ENCODE data around the gene ZNF813.
A peak's percentile ranks its signal among the peaks of the same experiment; 100 is the strongest.

Gene ZNF813

DNA sequence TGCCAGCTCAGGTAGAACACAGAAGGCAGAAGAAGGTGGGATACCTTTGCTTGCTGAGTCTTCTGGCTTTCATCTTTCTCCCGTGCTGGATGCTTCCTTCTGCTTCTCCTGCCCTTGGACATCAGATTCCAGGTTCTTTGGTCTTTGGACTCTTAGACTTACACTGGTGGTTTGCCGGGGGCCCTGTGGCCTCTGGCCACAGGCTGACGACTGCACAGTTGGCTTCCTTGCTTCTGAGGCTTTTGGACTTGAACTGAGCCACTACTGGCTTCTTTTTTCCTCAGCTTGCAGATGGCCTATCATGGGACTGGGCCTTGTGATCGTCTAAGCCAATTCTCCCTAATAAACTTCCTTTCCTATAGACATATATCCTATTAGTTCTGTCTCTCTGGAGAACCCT is 50.6 kb downstream of the ZNF813 start:
- no peak for DNase-seq (ENCODE audit: low read depth, low spot score)
- Histone ChIP-seq H3K9me3 (ENCODE audit: insufficient read depth, low read length) (peaks cover 5% of the 10 kb centered on the region; the same call in 1 of the 2 replicates), H3K9ac (ENCODE audit: insufficient read length, low read depth) (no peak overlapping the region), H3K27me3 (ENCODE audit: insufficient read depth, insufficient read length) (no peaks in the 10 kb centered on the region), H3K4me1 (ENCODE audit: insufficient read depth, insufficient read length) (no peaks in the 10 kb centered on the region), H3K4me3 (ENCODE audit: insufficient read length, low read depth) (no peak overlapping the region), H3K36me3 (ENCODE audit: insufficient read depth, insufficient read length, low read length) (peaks cover 7% of the 10 kb centered on the region)
- TF ChIP-seq SUZ12 (IDR thresholded peaks at IDR 0.05; ENCODE audit: extremely low read depth, insufficient read depth, insufficient read length) (no peak), YY1 (IDR thresholded peaks at IDR 0.05; ENCODE audit: insufficient read depth, insufficient read length) (no peak), ZNF274 (IDR thresholded peaks at IDR 0.05; ENCODE audit: low read depth, low read length) (no peak)

DNA sequence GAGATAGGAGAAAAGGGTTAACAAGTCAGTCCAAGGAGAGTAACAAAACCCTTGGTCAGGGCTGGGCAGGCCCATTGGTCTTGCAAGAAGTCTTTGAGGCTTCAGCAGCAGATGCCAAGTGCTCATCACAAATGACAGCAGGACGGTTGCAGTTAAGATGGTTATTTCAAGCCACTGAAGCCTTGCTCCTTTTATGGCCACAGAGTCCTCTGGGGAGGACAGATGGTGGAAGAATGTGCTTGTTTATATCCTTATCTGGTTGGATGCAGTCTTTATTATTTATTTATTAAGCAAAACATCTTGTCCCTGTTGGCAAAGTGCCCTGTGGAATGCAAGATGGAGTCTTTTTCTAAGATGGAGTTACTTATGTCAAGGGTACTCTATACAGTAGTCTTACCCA is 51.2 kb downstream of the ZNF813 start:
- H3K9me3 ChIP-seq (ENCODE audit: insufficient read depth, low read length): peaks cover 5% of the 10 kb centered on the region; the same call in 1 of the 2 replicates
- no peak overlapping the region for H3K4me3 ChIP-seq (ENCODE audit: insufficient read length, low read depth)
- H3K36me3 ChIP-seq (ENCODE audit: insufficient read depth, insufficient read length, low read length): peaks cover 11% of the 10 kb centered on the region
- no peaks in the 10 kb centered on the region for H3K4me1 ChIP-seq (ENCODE audit: insufficient read depth, insufficient read length)
- no peaks in the 10 kb centered on the region for H3K27me3 ChIP-seq (ENCODE audit: insufficient read depth, insufficient read length)
- H3K9ac ChIP-seq (ENCODE audit: insufficient read length, low read depth): no peak overlapping the region
- no peak for TF ChIP-seq YY1 (IDR thresholded peaks at IDR 0.05; ENCODE audit: insufficient read depth, insufficient read length)
- no peak for TF ChIP-seq SUZ12 (IDR thresholded peaks at IDR 0.05; ENCODE audit: extremely low read depth, insufficient read depth, insufficient read length)
- no peak for TF ChIP-seq ZNF274 (IDR thresholded peaks at IDR 0.05; ENCODE audit: low read depth, low read length)
- no peak for DNase-seq (ENCODE audit: low read depth, low spot score)

DNA sequence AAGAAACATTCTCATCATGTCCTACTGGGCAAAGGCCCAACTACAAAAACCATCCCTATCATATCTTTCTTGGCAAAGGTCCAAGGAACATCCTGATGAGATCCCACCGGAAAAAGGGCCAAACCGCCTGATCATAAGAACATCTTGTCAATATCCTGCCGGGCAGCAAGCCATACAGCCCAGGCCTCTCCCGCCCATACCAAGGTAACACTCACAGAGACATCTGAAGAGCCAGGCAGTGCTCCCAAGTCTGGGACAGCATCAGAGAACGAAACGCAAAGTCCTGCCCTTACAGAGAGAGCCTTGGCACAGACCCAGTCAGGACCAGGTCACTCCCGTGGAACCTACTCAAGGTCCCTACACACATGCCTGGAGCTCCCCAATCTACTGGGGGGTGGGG is 51.9 kb downstream of the ZNF813 start:
- Histone ChIP-seq H3K27me3 (ENCODE audit: insufficient read depth, insufficient read length) (no peaks in the 10 kb centered on the region), H3K36me3 (ENCODE audit: insufficient read depth, insufficient read length, low read length) (peaks cover 12% of the 10 kb centered on the region), H3K9me3 (ENCODE audit: insufficient read depth, low read length) (peaks cover 5% of the 10 kb centered on the region; the same call in 1 of the 2 replicates), H3K9ac (ENCODE audit: insufficient read length, low read depth) (no peak overlapping the region), H3K4me1 (ENCODE audit: insufficient read depth, insufficient read length) (no peaks in the 10 kb centered on the region), H3K4me3 (ENCODE audit: insufficient read length, low read depth) (no peak overlapping the region)
- TF ChIP-seq ZNF274 (IDR thresholded peaks at IDR 0.05; ENCODE audit: low read depth, low read length): no peak
- TF ChIP-seq SUZ12 (IDR thresholded peaks at IDR 0.05; ENCODE audit: extremely low read depth, insufficient read depth, insufficient read length): no peak
- TF ChIP-seq YY1 (IDR thresholded peaks at IDR 0.05; ENCODE audit: insufficient read depth, insufficient read length): no peak
- DNase-seq (ENCODE audit: low read depth, low spot score): no peak

DNA sequence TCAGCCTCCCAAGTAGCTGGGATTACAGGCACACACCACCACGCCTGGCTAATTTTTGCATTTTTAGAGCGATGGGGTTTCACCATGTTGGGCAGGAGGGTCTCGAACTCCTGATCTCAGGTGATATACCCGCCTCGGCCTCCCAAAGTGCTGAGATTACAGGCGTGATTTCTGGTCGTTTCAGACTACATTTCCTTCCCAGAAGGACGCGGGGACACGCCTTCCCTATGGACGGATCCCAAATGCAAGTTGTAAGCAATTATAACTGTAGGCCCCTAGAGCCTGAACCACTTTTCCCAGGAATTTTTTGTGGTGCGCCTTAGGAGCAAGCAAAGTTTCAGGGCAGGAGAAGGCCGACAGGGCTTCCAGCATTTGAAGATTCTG is 52.6 kb downstream of the ZNF813 start:
- TF ChIP-seq YY1 (IDR thresholded peaks at IDR 0.05; ENCODE audit: insufficient read depth, insufficient read length): no peak
- TF ChIP-seq ZNF274 (IDR thresholded peaks at IDR 0.05; ENCODE audit: low read depth, low read length): no peak
- TF ChIP-seq SUZ12 (IDR thresholded peaks at IDR 0.05; ENCODE audit: extremely low read depth, insufficient read depth, insufficient read length): no peak
- peak overlapping the region; percentile 32 for H3K9ac ChIP-seq (ENCODE audit: insufficient read length, low read depth)
- H3K4me3 ChIP-seq (ENCODE audit: insufficient read length, low read depth): peak overlapping the region; percentile 28
- H3K27me3 ChIP-seq (ENCODE audit: insufficient read depth, insufficient read length): no peaks in the 10 kb centered on the region
- peaks cover 12% of the 10 kb centered on the region for H3K36me3 ChIP-seq (ENCODE audit: insufficient read depth, insufficient read length, low read length)
- H3K9me3 ChIP-seq (ENCODE audit: insufficient read depth, low read length): peaks cover 5% of the 10 kb centered on the region; the same call in 1 of the 2 replicates
- no peaks in the 10 kb centered on the region for H3K4me1 ChIP-seq (ENCODE audit: insufficient read depth, insufficient read length)
- DNase-seq (ENCODE audit: low read depth, low spot score): no peak

DNA sequence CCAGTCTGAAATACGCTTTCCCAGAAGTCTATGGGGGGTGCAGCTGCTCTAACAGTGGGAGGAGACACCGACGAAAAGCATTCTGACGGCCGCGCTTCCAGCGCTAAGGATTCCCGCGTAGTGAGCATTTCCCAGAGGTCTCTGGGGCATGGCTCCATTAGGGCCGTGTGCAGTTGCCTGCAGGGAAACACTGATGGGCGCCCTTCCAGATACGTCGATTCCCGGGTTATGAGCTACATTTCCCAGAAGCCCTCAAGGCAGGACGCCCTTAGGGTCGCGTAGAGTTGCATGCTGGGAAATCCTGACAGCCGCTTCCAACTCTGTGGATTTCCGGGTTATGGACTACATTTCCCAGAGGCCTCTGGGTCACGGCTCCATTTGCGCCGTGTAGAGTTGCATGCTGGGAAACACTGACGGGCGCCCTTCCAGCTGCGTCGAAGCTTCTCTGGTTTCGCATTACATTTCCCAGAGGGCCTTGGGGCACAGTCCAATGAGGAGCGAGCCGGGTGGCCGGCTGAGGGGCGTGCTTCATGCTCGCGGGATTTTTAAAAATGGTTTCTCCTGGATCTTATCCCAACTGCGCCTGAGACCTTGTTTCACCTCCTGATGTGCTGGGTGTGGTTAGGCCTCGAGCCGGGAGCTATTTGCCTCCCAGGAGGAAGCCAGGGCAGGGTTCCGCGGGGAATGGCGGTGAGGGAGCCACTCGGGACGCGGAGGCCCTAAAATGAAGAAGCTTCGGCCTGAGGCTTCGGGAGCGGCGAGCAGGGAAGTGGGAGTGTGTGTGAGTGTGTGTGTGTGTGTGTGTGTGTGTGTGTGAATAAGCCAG is 53.2 kb downstream of the ZNF813 start:
- peak; percentile 94 for DNase-seq (ENCODE audit: low read depth, low spot score)
- peak overlapping the region; percentile 75 for H3K9ac ChIP-seq (ENCODE audit: insufficient read length, low read depth)
- peaks cover 11% of the 10 kb centered on the region for H3K9me3 ChIP-seq (ENCODE audit: insufficient read depth, low read length)
- H3K27me3 ChIP-seq (ENCODE audit: insufficient read depth, insufficient read length): no peaks in the 10 kb centered on the region
- TF ChIP-seq SUZ12 (IDR thresholded peaks at IDR 0.05; ENCODE audit: extremely low read depth, insufficient read depth, insufficient read length) (no peak), YY1 (IDR thresholded peaks at IDR 0.05; ENCODE audit: insufficient read depth, insufficient read length) (peak; percentile 38)
- peak overlapping the region; percentile 81 for H3K4me3 ChIP-seq (ENCODE audit: insufficient read length, low read depth)
- H3K36me3 ChIP-seq (ENCODE audit: insufficient read depth, insufficient read length, low read length): peaks cover 12% of the 10 kb centered on the region
- no peaks in the 10 kb centered on the region for H3K4me1 ChIP-seq (ENCODE audit: insufficient read depth, insufficient read length)

DNA sequence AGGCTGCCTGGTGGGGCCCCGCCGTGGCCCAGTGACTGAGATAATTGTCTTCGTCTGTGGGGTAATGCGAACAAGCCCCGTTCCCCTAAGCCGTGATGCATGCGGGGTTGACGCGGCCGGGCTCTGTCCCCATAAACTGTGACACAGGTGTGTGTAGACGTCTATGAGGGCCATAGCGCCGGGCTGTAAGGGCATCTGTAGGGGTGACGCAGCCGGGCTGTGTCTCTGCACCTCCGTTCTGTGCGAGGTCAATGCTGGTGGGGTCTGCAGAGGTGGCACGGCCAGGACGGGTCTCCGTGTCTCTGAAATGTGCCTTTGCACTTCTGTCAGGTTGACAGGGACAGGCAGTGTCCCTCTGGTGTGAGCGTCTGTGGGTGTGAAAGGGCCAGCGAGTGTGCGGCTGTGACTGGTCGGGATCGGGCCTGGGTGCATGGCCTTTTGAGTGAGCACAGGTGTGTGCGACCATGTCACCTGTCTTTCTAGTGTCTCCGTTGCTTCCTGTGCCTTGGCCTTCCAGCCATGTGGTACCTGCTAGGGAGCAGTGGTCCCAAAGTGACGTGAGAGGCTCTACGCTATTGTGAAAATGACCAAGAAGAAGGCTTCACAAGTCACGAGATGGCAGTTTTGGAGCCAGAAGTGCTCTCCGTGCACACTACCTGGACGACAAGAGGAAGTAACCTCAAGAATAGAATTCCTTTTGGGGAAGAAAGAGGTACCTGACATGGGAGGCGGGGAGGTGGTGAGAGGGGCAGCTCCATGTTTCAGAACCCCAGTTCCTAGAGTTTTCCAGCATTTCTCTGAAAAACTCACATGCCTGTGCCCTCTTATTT is 54.1 kb downstream of the ZNF813 start:
- DNase-seq (ENCODE audit: low read depth, low spot score): no peak
- TF ChIP-seq YY1 (IDR thresholded peaks at IDR 0.05; ENCODE audit: insufficient read depth, insufficient read length) (no peak), ZNF274 (IDR thresholded peaks at IDR 0.05; ENCODE audit: low read depth, low read length) (no peak)
- Histone ChIP-seq H3K36me3 (ENCODE audit: insufficient read depth, insufficient read length, low read length) (peaks cover 12% of the 10 kb centered on the region), H3K4me3 (ENCODE audit: insufficient read length, low read depth) (peak overlapping the region; percentile 81), H3K4me1 (ENCODE audit: insufficient read depth, insufficient read length) (no peaks in the 10 kb centered on the region), H3K9me3 (ENCODE audit: insufficient read depth, low read length) (peaks cover 16% of the 10 kb centered on the region), H3K9ac (ENCODE audit: insufficient read length, low read depth) (peak overlapping the region; percentile 75), H3K27me3 (ENCODE audit: insufficient read depth, insufficient read length) (no peaks in the 10 kb centered on the region)

DNA sequence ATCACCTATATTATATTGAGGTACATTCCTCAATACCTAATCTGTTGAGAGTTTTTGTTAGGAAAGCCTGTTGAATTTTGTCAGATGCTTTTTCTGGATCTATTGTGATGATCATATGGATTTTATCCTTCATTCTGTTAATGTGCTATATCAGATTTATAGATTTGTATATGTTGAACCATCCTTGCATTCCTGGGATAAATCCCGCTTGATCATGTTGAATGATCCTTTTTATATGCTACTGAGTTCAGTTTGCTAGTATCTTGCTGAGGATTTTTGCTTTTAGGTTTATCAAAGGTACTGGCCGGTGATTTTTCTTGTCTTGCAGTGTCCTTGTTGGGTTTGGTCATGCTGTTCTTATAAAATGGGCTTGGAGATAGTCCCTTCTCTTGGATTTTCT is 58.4 kb downstream of the ZNF813 start:
- Histone ChIP-seq H3K9me3 (ENCODE audit: insufficient read depth, low read length) (peaks cover 11% of the 10 kb centered on the region), H3K27me3 (ENCODE audit: insufficient read depth, insufficient read length) (no peaks in the 10 kb centered on the region), H3K4me3 (ENCODE audit: insufficient read length, low read depth) (no peak overlapping the region), H3K4me1 (ENCODE audit: insufficient read depth, insufficient read length) (no peaks in the 10 kb centered on the region), H3K36me3 (ENCODE audit: insufficient read depth, insufficient read length, low read length) (peaks cover 32% of the 10 kb centered on the region), H3K9ac (ENCODE audit: insufficient read length, low read depth) (no peak overlapping the region)
- TF ChIP-seq ZNF274 (IDR thresholded peaks at IDR 0.05; ENCODE audit: low read depth, low read length): no peak
- no peak for TF ChIP-seq SUZ12 (IDR thresholded peaks at IDR 0.05; ENCODE audit: extremely low read depth, insufficient read depth, insufficient read length)
- TF ChIP-seq YY1 (IDR thresholded peaks at IDR 0.05; ENCODE audit: insufficient read depth, insufficient read length): no peak
- DNase-seq (ENCODE audit: low read depth, low spot score): no peak

All from NT2/D1 (cell line).